ENCODE data around the gene IL1RAP. TPM values are rescaled to one million over a fixed set of nuclear protein-coding genes. Genes with fewer than 3 reads are reported as not detected.

IL1RAP gene
- polyA plus RNA-seq, 4 donors, result 0.45 to 11.2 (median 1.1) TPM

GRCh38 chr3:190541008-190541407 lies 27.1 kb downstream of the IL1RAP start:
- FAIRE-seq (no peak), DNase-seq (no peak)
- H3K4me3 ChIP-seq (ENCODE audit: low read depth in 1 of 3, low read length in 3 of 3), result no peak overlapping the region
- no peaks in the 10 kb centered on the region for H3K9me3 ChIP-seq (ENCODE audit: control insufficient read depth in 2 of 2, insufficient read depth in 1 of 2, low read depth in 1 of 2, low read length in 1 of 2)
- H3K27me3 ChIP-seq (ENCODE audit: control insufficient read depth in 3 of 3, insufficient read depth in 3 of 3, low read length in 3 of 3), result no peaks in the 10 kb centered on the region
- H3K4me1 ChIP-seq (ENCODE audit: control insufficient read depth in 3 of 3, insufficient read depth in 2 of 3, low read depth in 1 of 3, low read length in 2 of 3), result peaks cover 0 to 6% (median 0%) of the 10 kb centered on the region in 3 donors
- no peak overlapping the region for H3K27ac ChIP-seq (ENCODE audit: low read depth in 1 of 3, low read length in 2 of 3)
- no peaks in the 10 kb centered on the region for H3K36me3 ChIP-seq (ENCODE audit: control insufficient read depth in 3 of 3, insufficient read depth in 2 of 3, low read depth in 1 of 3, low read length in 3 of 3)

GRCh38 chr3:190541560-190541959 lies 27.7 kb downstream of the IL1RAP start:
- Histone ChIP-seq H3K27ac (ENCODE audit: low read depth in 1 of 3, low read length in 2 of 3) (no peak overlapping the region), H3K4me1 (ENCODE audit: control insufficient read depth in 3 of 3, insufficient read depth in 2 of 3, low read depth in 1 of 3, low read length in 2 of 3) (peaks cover 0 to 9% (median 0%) of the 10 kb centered on the region in 3 donors), H3K4me3 (ENCODE audit: low read depth in 1 of 3, low read length in 3 of 3) (no peak overlapping the region), H3K36me3 (ENCODE audit: control insufficient read depth in 3 of 3, insufficient read depth in 2 of 3, low read depth in 1 of 3, low read length in 3 of 3) (no peaks in the 10 kb centered on the region), H3K9me3 (ENCODE audit: control insufficient read depth in 2 of 2, insufficient read depth in 1 of 2, low read depth in 1 of 2, low read length in 1 of 2) (no peaks in the 10 kb centered on the region), H3K27me3 (ENCODE audit: control insufficient read depth in 3 of 3, insufficient read depth in 3 of 3, low read length in 3 of 3) (no peaks in the 10 kb centered on the region)
- FAIRE-seq (no peak), DNase-seq (no peak)
- 73 to 83% (median 80%) methylated on average over 2 of the region's 2 CpGs for WGBS, 3 donors

GRCh38 chr3:190542846-190543245 lies 29.0 kb downstream of the IL1RAP start:
- WGBS, 3 donors, result 54 to 74% (median 63%) methylated on average over 1 of the region's 1 CpG
- no peak for DNase-seq
- Histone ChIP-seq H3K27me3 (ENCODE audit: control insufficient read depth in 3 of 3, insufficient read depth in 3 of 3, low read length in 3 of 3) (no peaks in the 10 kb centered on the region), H3K4me3 (ENCODE audit: low read depth in 1 of 3, low read length in 3 of 3) (no peak overlapping the region), H3K27ac (ENCODE audit: low read depth in 1 of 3, low read length in 2 of 3) (no peak overlapping the region), H3K4me1 (ENCODE audit: control insufficient read depth in 3 of 3, insufficient read depth in 2 of 3, low read depth in 1 of 3, low read length in 2 of 3) (peaks cover 0 to 13% (median 0%) of the 10 kb centered on the region in 3 donors), H3K9me3 (ENCODE audit: control insufficient read depth in 2 of 2, insufficient read depth in 1 of 2, low read depth in 1 of 2, low read length in 1 of 2) (no peaks in the 10 kb centered on the region), H3K36me3 (ENCODE audit: control insufficient read depth in 3 of 3, insufficient read depth in 2 of 3, low read depth in 1 of 3, low read length in 3 of 3) (no peaks in the 10 kb centered on the region)
- FAIRE-seq, result no peak

GRCh38 chr3:190543671-190544070 lies 29.8 kb downstream of the IL1RAP start:
- DNase-seq (peak in 1 of 2 donors; percentile 77), FAIRE-seq (no peak)
- no peaks in the 10 kb centered on the region for H3K9me3 ChIP-seq (ENCODE audit: control insufficient read depth in 2 of 2, insufficient read depth in 1 of 2, low read depth in 1 of 2, low read length in 1 of 2)
- no peaks in the 10 kb centered on the region for H3K27me3 ChIP-seq (ENCODE audit: control insufficient read depth in 3 of 3, insufficient read depth in 3 of 3, low read length in 3 of 3)
- no peak overlapping the region for H3K4me3 ChIP-seq (ENCODE audit: low read depth in 1 of 3, low read length in 3 of 3)
- 49 to 65% (median 56%) methylated on average over 4 of the region's 4 CpGs for WGBS, 3 donors
- H3K27ac ChIP-seq (ENCODE audit: low read depth in 1 of 3, low read length in 2 of 3), result peak overlapping the region in 1 of 3 donors; percentile 20
- peaks cover 0 to 13% (median 0%) of the 10 kb centered on the region in 3 donors for H3K4me1 ChIP-seq (ENCODE audit: control insufficient read depth in 3 of 3, insufficient read depth in 2 of 3, low read depth in 1 of 3, low read length in 2 of 3)
- H3K36me3 ChIP-seq (ENCODE audit: control insufficient read depth in 3 of 3, insufficient read depth in 2 of 3, low read depth in 1 of 3, low read length in 3 of 3), result no peaks in the 10 kb centered on the region

GRCh38 chr3:190545191-190545590 lies 31.3 kb downstream of the IL1RAP start:
- no peak for FAIRE-seq
- no peak overlapping the region for H3K4me3 ChIP-seq (ENCODE audit: low read depth in 1 of 3, low read length in 3 of 3)
- DNase-seq, result no peak
- H3K27me3 ChIP-seq (ENCODE audit: control insufficient read depth in 3 of 3, insufficient read depth in 3 of 3, low read length in 3 of 3), result no peaks in the 10 kb centered on the region
- H3K27ac ChIP-seq (ENCODE audit: low read depth in 1 of 3, low read length in 2 of 3), result no peak overlapping the region
- peaks cover 0 to 13% (median 0%) of the 10 kb centered on the region in 3 donors for H3K4me1 ChIP-seq (ENCODE audit: control insufficient read depth in 3 of 3, insufficient read depth in 2 of 3, low read depth in 1 of 3, low read length in 2 of 3)
- 88 to 93% (median 91%) methylated on average over 4 of the region's 4 CpGs for WGBS, 3 donors
- H3K36me3 ChIP-seq (ENCODE audit: control insufficient read depth in 3 of 3, insufficient read depth in 2 of 3, low read depth in 1 of 3, low read length in 3 of 3), result no peaks in the 10 kb centered on the region
- peaks cover 0 to under 1% of the 10 kb centered on the region in 2 donors for H3K9me3 ChIP-seq (ENCODE audit: control insufficient read depth in 2 of 2, insufficient read depth in 1 of 2, low read depth in 1 of 2, low read length in 1 of 2)

- Histone ChIP-seq H3K27ac (ENCODE audit: low read depth in 1 of 3, low read length in 2 of 3) (no peak overlapping the region), H3K9me3 (ENCODE audit: control insufficient read depth in 2 of 2, insufficient read depth in 1 of 2, low read depth in 1 of 2, low read length in 1 of 2) (peaks cover 0 to 3% of the 10 kb centered on the region in 2 donors), H3K36me3 (ENCODE audit: control insufficient read depth in 3 of 3, insufficient read depth in 2 of 3, low read depth in 1 of 3, low read length in 3 of 3) (no peaks in the 10 kb centered on the region)
Observed at GRCh38 chr3:190546881-190547510, 33.1 kb downstream of the IL1RAP start.

GRCh38 chr3:190548031-190548656 lies 34.3 kb downstream of the IL1RAP start:
- FAIRE-seq (no peak), DNase-seq (no peak)
- no peak overlapping the region for H3K4me3 ChIP-seq (ENCODE audit: low read depth in 1 of 3, low read length in 3 of 3)
- WGBS, 3 donors, result 86 to 93% (median 88%) methylated on average over 2 of the region's 2 CpGs
- H3K27me3 ChIP-seq (ENCODE audit: control insufficient read depth in 3 of 3, insufficient read depth in 3 of 3, low read length in 3 of 3), result no peaks in the 10 kb centered on the region
- no peak overlapping the region for H3K27ac ChIP-seq (ENCODE audit: low read depth in 1 of 3, low read length in 2 of 3)
- H3K36me3 ChIP-seq (ENCODE audit: control insufficient read depth in 3 of 3, insufficient read depth in 2 of 3, low read depth in 1 of 3, low read length in 3 of 3), result no peaks in the 10 kb centered on the region
- H3K9me3 ChIP-seq (ENCODE audit: control insufficient read depth in 2 of 2, insufficient read depth in 1 of 2, low read depth in 1 of 2, low read length in 1 of 2), result peaks cover 0 to 6% of the 10 kb centered on the region in 2 donors
- peaks cover 0 to 13% (median 0%) of the 10 kb centered on the region in 3 donors for H3K4me1 ChIP-seq (ENCODE audit: control insufficient read depth in 3 of 3, insufficient read depth in 2 of 3, low read depth in 1 of 3, low read length in 2 of 3)

More at GRCh38 chr3:190546881-190547510, 33.1 kb downstream of the IL1RAP start:
- Histone ChIP-seq H3K27me3 (ENCODE audit: control insufficient read depth in 3 of 3, insufficient read depth in 3 of 3, low read length in 3 of 3) (no peaks in the 10 kb centered on the region), H3K4me3 (ENCODE audit: low read depth in 1 of 3, low read length in 3 of 3) (no peak overlapping the region), H3K4me1 (ENCODE audit: control insufficient read depth in 3 of 3, insufficient read depth in 2 of 3, low read depth in 1 of 3, low read length in 2 of 3) (peaks cover 0 to 13% (median 0%) of the 10 kb centered on the region in 3 donors)
- DNase-seq (no peak), FAIRE-seq (no peak)
- WGBS, 3 donors, result 83 to 85% (median 84%) methylated on average over 6 of the region's 6 CpGs

- H3K36me3 ChIP-seq (ENCODE audit: control insufficient read depth in 3 of 3, insufficient read depth in 2 of 3, low read depth in 1 of 3, low read length in 3 of 3), result peaks cover 0 to 2% (median 0%) of the 10 kb centered on the region in 3 donors
- FAIRE-seq (no peak), DNase-seq (no peak)
- H3K9me3 ChIP-seq (ENCODE audit: control insufficient read depth in 2 of 2, insufficient read depth in 1 of 2, low read depth in 1 of 2, low read length in 1 of 2), result peaks cover 0 to 9% of the 10 kb centered on the region in 2 donors
- H3K27ac ChIP-seq (ENCODE audit: low read depth in 1 of 3, low read length in 2 of 3), result no peak overlapping the region
- H3K4me1 ChIP-seq (ENCODE audit: control insufficient read depth in 3 of 3, insufficient read depth in 2 of 3, low read depth in 1 of 3, low read length in 2 of 3), result peaks cover 0 to 3% (median 0%) of the 10 kb centered on the region in 3 donors
- H3K27me3 ChIP-seq (ENCODE audit: control insufficient read depth in 3 of 3, insufficient read depth in 3 of 3, low read length in 3 of 3), result no peaks in the 10 kb centered on the region
- H3K4me3 ChIP-seq (ENCODE audit: low read depth in 1 of 3, low read length in 3 of 3), result no peak overlapping the region
Observed at GRCh38 chr3:190552021-190552420, 38.1 kb downstream of the IL1RAP start.

Data from small intestine (tissue), 7 donors.